T-helper 2 cell treated with Interferon-gamma antibody and Interleukin-4, amounts not matched to agents 5 μg/mL and 100 μg/mL, for 36 hours (primary cell): ENCODE measurements around the gene KIAA0232.
"Not testable (repeated sequence)": the region's sequence is repeated elsewhere in the genome, so short reads cannot be mapped to it uniquely, and the experiment has no call there.

Source experiments
- DNase-seq: peaks from one replicate; pipeline ENCODE4 v3.0.0; 2021; ENCODE audit warnings: low spot score
- H3K27ac Mint-ChIP-seq: one replicate; pipeline ENCODE4 v1.8.0; 2021; ENCODE audit warnings: mild to moderate bottlenecking, mixed read lengths
- H3K27me3 Mint-ChIP-seq: one replicate; pipeline ENCODE4 v1.8.0; 2021; ENCODE audit warnings: low read depth, mixed read lengths
- H3K36me3 Mint-ChIP-seq: one replicate; pipeline ENCODE4 v1.8.0; 2021; ENCODE audit warnings: low read depth, mixed read lengths
- H3K4me1 Mint-ChIP-seq: one replicate; pipeline ENCODE4 v1.8.0; 2021; ENCODE audit warnings: low read depth, mixed read lengths
- H3K4me3 Mint-ChIP-seq: one replicate; pipeline ENCODE4 v1.8.0; 2022; ENCODE audit warnings: mild to moderate bottlenecking, moderate library complexity, mixed read lengths
- H3K9me3 Mint-ChIP-seq: one replicate; pipeline ENCODE4 v1.8.0; 2021; ENCODE audit warnings: mixed read lengths

Gene KIAA0232

DNA sequence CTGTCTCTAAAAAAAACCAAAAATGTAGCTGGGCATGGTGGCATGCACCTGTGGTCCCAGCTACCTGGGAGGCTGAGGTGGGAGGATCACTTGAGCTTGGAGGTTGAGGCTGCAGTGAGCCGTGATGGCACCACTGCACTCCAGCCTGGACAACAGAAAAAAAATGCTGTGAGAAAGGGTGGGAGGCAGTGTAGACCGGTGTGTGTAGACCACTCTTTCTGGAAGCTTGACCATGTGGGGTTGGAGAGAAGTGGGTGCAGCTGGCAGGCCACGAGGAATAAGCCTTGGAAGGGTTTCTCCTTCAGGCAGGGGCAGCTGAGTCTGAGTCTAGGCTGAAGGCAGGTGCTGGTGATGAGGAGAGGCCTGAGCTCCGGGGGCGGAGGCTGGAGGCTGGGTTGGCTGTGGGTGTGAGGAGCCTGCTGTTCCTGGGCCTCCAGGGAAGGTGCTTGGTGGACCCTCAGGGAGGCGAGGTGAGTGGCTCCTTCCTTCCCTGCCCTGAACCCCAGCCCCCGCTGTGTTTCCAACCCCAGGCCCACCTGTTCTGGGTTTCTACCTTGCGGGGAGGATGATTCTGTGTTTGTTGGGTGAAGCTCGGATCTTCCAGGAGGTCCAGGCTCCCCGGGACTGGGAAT, 117.8 kb downstream of the KIAA0232 start:
- Mint-ChIP-seq H3K36me3 (no peaks in the 10 kb centered on the region), H3K4me3 (peak overlapping the region; percentile 58), H3K4me1 (peaks cover 39% of the 10 kb centered on the region), H3K27me3 (no peaks in the 10 kb centered on the region), H3K9me3 (peaks cover 2% of the 10 kb centered on the region), H3K27ac (peak overlapping the region; percentile 94)
- DNase-seq, result no peak

DNA sequence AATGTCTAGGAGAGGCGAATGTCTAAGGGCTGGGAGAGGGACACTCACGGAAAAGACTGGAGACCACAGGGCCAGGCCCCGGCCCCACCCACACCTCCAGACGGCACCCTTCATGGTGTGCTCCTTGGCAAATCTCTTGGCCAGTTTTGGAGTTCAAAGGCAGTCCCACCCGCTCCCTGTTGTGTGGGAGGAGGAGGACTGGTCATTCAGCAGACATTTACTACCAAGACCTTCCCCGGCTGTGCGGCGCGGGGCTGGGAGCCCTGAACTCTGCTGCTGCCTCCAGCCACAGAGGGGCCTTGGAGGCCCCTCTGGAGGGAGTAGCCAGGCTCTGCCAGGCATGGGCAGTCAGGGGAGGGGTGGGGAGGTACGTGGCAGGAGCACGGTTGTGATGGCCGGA, 118.4 kb downstream of the KIAA0232 start:
- no peaks in the 10 kb centered on the region for H3K27me3 Mint-ChIP-seq
- DNase-seq, result no peak
- no peak overlapping the region for H3K4me3 Mint-ChIP-seq
- peak overlapping the region; percentile 94 for H3K27ac Mint-ChIP-seq
- peaks cover 2% of the 10 kb centered on the region for H3K9me3 Mint-ChIP-seq
- no peaks in the 10 kb centered on the region for H3K36me3 Mint-ChIP-seq
- H3K4me1 Mint-ChIP-seq, result peaks cover 39% of the 10 kb centered on the region

DNA sequence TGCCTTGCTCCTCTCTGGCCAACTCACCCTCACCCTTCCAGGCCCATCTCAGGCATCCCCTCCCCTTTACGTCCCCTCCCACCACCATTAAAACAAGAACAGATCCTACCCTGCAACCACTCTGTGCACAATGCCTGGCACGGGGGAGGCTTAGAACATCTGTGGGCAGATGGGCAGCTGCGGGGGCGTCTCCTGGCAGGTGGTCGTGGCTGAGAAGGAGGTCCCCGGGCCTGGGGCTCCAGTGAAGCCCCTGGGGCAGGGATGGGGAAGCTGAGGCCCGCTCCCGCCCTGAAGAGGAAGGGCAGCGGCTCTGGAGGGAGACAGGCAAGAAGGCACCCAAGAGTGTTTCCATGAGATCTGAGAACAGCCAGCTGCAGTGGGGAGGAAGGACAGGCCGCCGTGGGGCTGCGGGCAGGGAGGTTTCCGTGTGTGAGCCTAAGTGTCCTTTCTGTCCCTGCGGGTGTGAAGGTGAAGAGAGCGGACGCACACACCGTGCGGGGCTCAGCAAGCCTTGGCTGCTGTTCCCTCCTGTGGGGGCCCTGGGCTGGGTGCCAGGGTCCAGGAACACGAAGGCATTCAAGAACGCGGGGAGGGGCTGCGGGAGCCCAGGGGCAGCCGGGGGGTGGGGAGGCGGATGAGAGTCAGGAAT, 119.3 kb downstream of the KIAA0232 start:
- H3K4me1 Mint-ChIP-seq, result peaks cover 37% of the 10 kb centered on the region
- no peaks in the 10 kb centered on the region for H3K36me3 Mint-ChIP-seq
- DNase-seq, result no peak
- no peak overlapping the region for H3K4me3 Mint-ChIP-seq
- peak overlapping the region; percentile 94 for H3K27ac Mint-ChIP-seq
- H3K9me3 Mint-ChIP-seq, result no peaks in the 10 kb centered on the region
- H3K27me3 Mint-ChIP-seq, result no peaks in the 10 kb centered on the region

DNA sequence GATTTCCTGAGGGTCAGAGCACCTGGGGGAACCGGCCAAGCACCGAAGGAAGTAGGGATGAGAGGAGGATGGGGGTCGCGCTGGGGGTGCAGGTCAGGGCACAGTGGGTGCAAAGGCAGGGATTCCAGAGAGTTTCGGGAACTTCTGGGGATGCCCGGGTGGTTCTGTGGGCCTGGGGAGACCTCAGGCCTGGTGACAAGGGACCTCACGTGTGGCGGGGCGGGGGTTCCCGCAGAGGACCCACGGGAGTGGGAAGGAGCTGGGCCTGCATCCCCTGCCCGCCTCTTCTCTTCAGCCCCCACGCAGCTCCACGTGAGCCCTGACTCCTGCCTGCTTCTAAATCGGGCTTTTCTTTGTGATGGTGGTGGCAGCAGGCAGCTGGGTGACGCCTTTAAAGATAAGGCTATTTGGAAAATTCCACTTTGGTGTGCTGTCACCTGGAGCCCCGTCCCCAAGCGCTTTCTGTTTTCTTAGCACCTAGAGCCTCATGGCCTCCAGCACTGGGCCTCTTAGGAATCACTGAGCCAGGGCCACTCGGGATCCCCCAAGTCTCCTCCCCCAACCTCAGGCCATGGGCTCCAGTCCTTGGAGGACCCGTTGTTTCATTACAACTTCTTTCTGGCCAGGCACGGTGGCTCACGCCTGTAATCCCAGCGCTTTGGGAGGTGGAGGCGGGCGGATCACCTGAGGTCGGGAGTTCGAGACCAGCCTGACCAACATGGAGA, 120.0 kb downstream of the KIAA0232 start:
- H3K36me3 Mint-ChIP-seq, result no peaks in the 10 kb centered on the region
- no peak overlapping the region for H3K27ac Mint-ChIP-seq
- H3K27me3 Mint-ChIP-seq, result no peaks in the 10 kb centered on the region
- DNase-seq, result no peak
- H3K4me3 Mint-ChIP-seq, result no peak overlapping the region
- H3K9me3 Mint-ChIP-seq, result no peaks in the 10 kb centered on the region
- peaks cover 34% of the 10 kb centered on the region for H3K4me1 Mint-ChIP-seq

DNA sequence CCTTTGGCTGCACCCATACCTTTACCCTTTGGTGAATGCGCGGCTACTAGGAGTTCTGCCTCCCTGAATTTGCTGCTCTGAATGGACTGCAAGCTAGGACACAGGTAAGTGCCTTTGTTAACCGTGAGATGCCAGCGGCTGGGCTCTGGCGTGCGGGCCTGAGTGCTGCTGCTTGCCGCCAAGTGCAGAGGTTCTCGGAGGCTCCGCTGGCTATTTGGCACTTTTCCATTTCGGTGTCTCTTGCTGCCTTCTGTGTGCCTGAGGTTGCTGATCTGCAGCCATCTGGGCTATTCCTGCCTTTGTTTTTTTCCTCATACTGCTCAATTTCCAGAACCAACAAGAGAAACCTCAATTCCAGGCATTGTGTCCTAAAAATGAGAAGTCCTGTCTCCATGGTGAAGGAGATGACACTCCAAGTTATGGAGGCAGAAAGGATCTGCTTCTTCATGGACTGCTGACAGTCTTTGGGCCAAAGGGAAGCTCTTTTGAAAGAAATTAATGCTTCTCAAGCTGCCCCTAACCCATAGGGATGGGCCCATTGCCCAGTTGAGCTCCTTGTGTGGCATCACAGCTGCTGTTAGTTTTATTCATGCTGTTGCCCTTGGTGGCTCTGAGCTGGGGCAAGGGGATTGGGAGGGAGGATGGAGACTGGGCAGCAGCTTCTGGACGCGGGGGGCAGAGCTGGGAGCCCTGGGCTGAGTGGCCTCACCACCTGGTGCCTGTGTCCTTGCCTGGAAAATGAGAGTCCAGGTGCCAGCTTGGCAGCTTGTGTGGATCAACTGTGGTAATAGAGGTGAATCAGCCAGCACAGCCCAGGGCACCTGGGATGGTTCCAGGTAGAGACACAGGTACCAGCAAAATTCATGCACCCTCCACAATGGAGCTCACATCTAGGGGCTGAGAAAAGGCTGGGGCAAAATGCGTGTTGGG, 123.3 kb downstream of the KIAA0232 start:
- peaks cover 30% of the 10 kb centered on the region for H3K4me1 Mint-ChIP-seq
- H3K27me3 Mint-ChIP-seq, result peaks cover 3% of the 10 kb centered on the region
- no peaks in the 10 kb centered on the region for H3K9me3 Mint-ChIP-seq
- H3K4me3 Mint-ChIP-seq, result no peak overlapping the region
- DNase-seq, result no peak
- no peaks in the 10 kb centered on the region for H3K36me3 Mint-ChIP-seq
- H3K27ac Mint-ChIP-seq, result no peak overlapping the region

DNA sequence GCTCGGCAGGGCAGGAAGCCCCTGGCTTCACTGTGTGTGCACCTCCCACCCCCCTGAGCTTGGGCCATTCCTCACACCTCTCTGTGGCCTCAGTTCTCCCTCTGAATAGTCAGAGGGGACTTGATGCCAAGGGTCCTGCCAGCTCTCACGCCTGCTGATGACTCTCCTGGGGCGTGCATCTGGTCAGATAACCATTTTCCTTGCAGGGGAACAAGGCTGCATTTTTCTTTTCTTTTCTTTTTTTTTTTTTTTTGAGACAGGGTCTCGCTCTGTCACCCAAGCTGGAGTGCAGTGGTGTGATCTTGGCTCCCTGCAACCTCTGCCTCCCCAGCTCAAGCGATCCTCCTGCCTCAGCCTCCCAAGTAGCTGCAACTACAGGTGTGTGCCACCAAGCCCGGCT, 124.0 kb downstream of the KIAA0232 start:
- H3K4me1 Mint-ChIP-seq, result peaks cover 35% of the 10 kb centered on the region
- H3K36me3 Mint-ChIP-seq, DNase-seq, H3K9me3 Mint-ChIP-seq, H3K27ac Mint-ChIP-seq, H3K4me3 Mint-ChIP-seq, H3K27me3 Mint-ChIP-seq: not testable (repeated sequence)

DNA sequence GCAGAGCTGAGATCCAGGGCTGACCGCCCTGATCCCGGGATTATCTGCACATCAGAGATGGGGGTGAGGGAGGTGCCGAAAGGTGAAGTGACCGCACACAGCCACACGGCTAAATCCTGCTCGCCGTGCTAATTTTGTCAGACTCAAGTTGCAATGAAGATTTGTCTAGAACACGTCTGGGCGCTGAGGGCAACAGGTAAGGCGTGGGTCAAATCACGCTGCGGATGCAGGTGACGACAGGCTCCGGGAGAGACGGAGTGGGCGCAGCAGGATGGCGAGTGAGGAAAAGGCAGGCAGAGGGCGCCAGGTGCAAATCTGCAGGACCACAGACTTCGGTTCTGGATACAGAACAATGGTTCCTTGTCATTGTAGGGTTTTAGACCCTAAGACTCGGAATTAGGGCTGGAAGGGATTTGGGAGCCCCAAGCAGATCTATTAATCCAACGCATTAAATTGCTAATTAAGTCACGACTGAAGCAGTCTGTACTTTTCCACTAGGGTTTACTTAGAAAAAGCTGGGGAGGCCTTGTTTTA, 125.2 kb downstream of the KIAA0232 start:
- peak overlapping the region; percentile 43 for H3K27ac Mint-ChIP-seq
- H3K27me3 Mint-ChIP-seq, result peaks cover 3% of the 10 kb centered on the region
- H3K9me3 Mint-ChIP-seq, result no peaks in the 10 kb centered on the region
- DNase-seq, result no peak
- peak overlapping the region; percentile 87 for H3K4me3 Mint-ChIP-seq
- H3K36me3 Mint-ChIP-seq, result peaks cover 2% of the 10 kb centered on the region
- H3K4me1 Mint-ChIP-seq, result peaks cover 42% of the 10 kb centered on the region

DNA sequence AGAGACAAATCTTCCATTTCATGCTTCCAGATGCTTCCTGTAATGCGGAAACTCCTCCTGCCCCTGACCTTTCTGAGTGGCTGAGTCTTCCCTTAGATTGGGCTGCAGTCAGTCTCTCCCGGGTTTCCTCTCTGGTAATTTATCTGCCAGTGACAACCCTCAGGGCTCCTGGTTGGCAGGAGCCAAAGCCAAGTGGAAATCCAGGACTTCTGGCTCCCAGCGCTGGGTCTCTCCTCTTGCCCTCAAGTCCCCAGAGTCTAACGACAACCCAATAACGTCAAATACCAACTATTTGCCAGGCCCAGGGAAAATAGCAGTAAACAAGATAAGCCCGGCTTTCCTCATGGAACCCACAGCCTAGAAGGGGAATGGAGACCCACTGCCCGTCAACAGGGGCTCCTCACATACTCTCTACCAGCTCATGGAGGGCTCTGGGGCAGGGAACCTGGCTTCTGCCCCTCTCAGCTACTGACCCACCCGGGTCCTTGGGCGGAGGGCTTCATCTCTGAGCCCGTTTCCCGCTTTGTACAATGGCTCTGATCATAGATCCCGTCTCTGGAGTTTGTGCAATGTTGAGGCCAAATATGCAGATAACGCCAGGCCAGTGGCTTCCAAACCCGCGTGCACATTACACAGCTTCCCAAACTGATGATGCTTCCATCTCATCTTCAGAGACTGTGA, 126.0 kb downstream of the KIAA0232 start:
- H3K9me3 Mint-ChIP-seq, result no peaks in the 10 kb centered on the region
- peaks cover 38% of the 10 kb centered on the region for H3K4me1 Mint-ChIP-seq
- peak overlapping the region; percentile 87 for H3K4me3 Mint-ChIP-seq
- H3K36me3 Mint-ChIP-seq, result peaks cover 2% of the 10 kb centered on the region
- peak overlapping the region; percentile 79 for H3K27ac Mint-ChIP-seq
- DNase-seq, result no peak
- H3K27me3 Mint-ChIP-seq, result peaks cover 3% of the 10 kb centered on the region

DNA sequence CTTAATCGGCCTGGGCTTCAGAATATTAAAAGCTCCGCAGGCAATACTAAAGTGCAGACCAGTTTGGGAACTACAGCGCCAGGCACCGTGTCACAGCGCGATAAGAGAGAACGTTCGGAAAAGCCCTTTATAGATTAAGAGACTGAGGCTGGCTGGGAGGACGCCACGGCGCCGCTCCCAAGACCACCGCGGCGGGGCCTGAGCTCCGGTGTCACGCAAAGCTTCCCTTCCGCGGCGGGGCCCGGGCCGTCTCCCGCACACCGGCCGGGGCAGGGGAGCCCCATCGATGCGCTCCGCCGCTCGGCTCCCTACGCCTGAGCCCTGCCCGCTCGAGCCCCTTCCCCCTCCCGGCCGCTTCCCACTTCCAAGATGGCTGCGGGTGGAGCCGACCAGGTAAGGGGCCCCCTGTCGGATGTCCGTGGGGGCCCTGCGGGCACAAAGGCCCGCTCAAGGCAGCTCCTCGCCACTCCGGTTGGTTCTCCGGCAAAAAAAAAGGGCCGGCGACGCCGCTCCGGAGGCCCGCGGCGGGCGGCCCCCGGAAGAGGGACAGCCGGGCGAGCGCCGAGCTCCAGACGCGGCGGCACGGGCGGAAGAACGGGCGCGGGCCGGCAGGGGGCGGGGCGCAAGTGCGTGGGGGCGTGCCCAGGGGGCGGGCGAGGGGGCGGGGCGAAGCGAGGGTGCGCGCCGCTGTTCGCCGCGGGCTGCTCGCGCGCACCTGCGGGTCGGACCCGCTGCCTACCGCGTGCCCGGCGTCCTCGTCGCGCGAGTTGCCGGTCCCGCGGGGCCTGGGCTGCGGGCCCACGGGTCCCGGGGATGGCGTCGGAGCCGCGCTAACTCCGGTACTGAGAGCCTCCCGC, 126.8 kb downstream of the KIAA0232 start, which contains the start of gene TBC1D14:
TSS of gene TBC1D14 (plus strand) at position 714 of the 857 bp plus-strand sequence. CDS start 13,564 bp downstream, outside the sequence.
- Mint-ChIP-seq H3K27me3 (peaks cover 3% of the 10 kb centered on the region), H3K9me3 (no peaks in the 10 kb centered on the region), H3K36me3 (peaks cover 2% of the 10 kb centered on the region), H3K4me1 (peaks cover 35% of the 10 kb centered on the region), H3K27ac (peak within 1 kb of the TSS; percentile 89), H3K4me3 (peak within 1 kb of the TSS; percentile 92)
- peak; percentile 80 for DNase-seq

DNA sequence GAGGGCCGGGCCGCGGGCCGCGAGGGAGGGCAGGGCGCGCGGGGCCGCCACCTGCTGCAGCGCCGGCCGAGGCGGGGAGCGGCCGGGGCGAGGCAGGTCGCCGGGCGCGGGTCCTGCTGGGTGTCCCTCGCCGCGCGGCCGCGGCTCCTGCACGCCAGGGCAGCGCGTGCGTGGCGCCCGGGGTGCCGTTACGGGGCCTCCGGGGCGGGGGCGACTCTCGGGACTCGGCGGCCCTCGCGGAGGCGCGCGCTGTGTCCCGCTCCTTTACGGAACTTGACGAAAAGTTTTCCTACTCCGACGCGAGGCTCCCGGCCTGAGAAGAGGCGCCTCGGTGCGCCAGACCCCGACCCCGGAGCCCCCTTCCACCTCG, 127.4 kb downstream of the KIAA0232 start:
- Mint-ChIP-seq H3K27me3 (peaks cover 3% of the 10 kb centered on the region), H3K4me1 (peaks cover 32% of the 10 kb centered on the region), H3K27ac (peak overlapping the region; percentile 89), H3K4me3 (peak overlapping the region; percentile 92), H3K36me3 (peaks cover 2% of the 10 kb centered on the region), H3K9me3 (no peaks in the 10 kb centered on the region)
- DNase-seq, result no peak

DNA sequence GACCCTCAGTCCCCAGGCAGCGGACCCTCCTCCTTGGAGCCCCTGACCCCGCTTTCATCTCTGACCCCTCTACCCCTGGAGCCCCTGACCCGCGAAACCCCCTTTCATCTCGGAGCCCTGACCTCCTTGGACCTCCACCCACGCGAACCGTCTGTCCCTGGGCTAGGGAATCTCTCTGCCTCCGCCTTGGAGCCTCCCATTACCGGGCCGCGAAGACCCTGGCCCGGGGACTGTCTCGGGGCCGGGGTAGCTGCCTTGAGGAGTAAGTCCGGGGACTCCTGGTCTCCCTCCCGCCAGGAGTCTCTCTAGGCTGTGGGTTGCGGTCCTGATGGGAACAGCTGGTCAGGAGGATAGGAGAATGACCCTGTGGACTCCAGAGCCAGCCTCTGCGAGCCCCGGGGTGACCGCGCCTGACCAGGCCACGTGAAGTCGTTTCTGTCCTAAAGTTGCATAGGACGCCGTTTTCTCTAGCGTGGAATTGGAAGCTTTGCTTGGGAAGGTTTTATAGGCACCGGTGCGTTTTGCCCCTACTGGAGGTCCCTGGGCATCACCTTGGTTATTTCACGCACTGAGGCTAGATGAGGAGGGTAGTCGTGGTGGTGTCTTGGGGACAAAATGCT, 127.9 kb downstream of the KIAA0232 start:
- H3K9me3 Mint-ChIP-seq, result no peaks in the 10 kb centered on the region
- H3K4me3 Mint-ChIP-seq, result peak overlapping the region; percentile 92
- H3K4me1 Mint-ChIP-seq, result peaks cover 34% of the 10 kb centered on the region
- no peak for DNase-seq
- peaks cover 2% of the 10 kb centered on the region for H3K36me3 Mint-ChIP-seq
- H3K27me3 Mint-ChIP-seq, result peaks cover 3% of the 10 kb centered on the region
- H3K27ac Mint-ChIP-seq, result peak overlapping the region; percentile 89
